DMS79 treated with DMSO at 0.1 percent for 48 hours (cell line): ENCODE results near the gene TAF1B.
"Not testable (repeated sequence)": the region's sequence is repeated elsewhere in the genome, so short reads cannot be mapped to it uniquely, and the experiment has no call there.

ENCODE experiments used
- DNase-seq: peaks from one replicate; lab custom pipeline; 2025; lab: John Stamatoyannopoulos, UW

TAF1B gene

DNA sequence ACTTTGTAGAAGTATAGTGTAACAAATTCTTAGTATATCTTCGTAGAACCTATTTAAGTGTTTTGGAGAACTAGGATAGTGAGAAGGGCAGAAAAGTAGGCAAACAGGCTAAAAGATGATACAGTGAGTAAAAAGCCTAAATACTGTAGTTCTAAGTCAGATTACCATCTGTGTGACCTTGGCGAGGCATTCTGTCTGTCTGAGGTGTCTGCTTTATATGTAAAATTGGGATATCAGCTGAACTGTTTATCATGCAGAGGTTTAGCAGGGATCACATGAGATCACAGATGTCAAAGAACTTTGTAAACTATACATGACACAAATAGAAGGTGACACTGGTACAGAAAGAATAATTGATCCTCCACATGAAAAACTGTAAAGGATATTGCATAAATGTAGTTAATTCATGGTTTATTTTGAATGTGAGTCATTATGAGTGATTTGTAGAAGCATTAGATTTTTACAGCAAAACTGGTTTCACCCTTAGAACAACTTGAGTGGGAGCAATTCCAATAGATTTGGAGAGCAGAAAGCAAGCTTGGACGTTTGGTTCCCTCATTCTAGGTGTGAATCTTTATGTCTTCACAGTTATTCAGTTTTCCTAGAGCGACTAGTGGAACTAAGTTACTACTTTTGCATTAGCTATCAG is 41.9 kb downstream of the TAF1B start:
- no peak for DNase-seq

GRCh38 chr2:9887513-9887912 is 44.2 kb downstream of the TAF1B start:
- DNase-seq: no peak

DNA sequence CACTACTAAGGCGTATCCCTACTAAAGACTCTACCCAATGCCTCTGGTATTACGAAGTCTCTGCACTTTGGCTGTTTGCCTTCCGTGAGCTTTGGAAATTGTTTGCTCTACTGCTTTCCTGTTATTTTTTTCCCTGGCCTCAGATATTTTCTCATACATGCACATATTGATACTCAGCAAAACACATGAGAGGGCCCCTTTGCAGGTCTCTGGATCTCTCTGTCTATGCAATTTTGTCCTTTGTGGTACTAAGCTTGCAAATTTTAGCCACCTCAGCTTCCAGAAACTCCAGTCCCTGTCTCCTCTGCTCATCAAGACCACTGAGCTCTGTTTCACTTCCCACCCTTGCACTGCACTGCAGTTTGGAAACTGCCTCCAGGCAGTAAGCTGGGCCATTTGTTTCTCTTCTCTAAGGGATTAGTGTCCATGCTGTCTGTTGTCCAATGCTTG is 46.6 kb downstream of the TAF1B start:
- DNase-seq: no peak

DNA sequence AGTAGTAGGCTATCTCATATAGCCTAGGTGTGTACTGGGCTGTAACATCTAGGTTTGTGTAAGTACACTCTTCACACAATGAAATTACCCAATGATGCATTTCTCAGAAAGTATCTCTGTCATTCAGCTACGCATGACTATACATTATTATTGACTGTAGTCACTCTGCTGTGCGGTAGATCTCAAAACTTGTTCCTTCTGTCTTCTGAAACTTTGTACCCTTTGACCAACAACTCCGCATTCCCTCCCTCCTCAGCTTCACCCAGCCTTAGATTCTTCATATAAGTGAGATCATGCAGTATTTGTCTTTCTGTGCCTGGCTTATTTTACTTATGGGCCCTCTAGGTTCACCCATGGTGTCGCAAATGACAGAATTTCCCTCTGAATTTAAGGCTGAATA is 49.0 kb downstream of the TAF1B start:
- no peak for DNase-seq

DNA sequence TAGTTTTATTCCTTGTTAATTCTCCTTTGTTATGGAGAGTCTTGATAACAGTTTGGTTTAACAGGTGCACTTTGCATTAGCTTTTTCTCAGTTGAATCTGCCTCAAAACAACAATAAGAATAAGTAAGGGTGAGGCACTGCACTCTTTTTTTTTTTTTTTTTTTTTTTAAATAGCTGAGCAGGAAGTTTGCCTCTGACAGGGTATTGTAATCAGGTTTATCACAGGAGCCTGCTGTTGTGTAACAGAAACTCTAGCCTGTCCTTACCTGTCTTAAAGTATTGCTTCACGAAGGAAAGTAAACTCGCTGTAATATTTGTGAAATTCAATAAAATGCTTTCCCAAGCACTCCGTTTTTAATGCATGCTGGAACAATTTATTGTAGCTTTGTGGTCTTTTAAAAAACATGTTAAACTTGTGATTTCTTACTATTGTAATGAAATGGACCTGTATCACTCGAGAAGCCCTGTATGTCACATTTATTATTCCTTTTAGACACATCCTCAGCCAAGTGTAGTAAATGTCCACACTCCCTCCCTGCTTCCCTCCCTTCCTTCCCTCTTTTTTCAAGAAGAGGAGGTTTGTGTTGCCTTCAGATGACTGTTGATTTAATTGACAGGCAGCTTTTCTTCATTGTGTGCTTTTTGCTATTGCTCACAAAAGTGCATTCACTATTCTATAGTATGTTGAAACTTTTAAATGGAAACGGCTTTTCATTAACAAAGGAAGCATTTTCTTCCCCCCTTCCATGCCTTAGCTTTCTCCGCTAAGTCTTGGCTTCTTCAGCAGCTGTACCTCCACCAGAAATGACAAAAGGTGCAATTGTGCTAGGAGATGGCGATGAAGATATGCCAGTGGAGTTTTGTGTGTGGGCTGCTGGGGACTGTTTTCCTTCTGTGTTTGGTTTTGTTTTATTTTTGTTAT is 52.7 kb downstream of the TAF1B start:
- DNase-seq: no peak

- peak; percentile 9 for DNase-seq
These were observed 54.1 kb downstream of the TAF1B start for GRCh38 chr2:9897331-9897737.

DNA sequence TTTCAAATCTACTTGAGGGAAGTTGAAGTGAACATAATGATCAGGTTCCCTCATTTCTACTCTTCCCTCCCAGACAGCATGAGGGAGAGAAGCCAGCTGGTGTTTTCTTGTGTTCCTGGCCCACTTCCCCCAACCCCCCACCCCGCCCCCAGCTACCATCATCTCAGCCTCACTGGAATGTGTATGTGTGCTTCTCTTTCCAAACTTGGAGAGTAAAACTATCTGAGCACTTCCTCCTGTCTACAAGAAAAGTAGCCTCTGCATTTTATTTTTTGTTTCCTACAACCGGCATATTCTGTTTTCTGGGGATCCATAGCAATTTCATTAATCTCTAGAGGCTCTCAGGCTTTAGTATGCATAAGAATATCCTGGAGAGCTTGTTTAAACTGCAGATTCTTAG is 54.6 kb downstream of the TAF1B start:
- no peak for DNase-seq

- no peak for DNase-seq
These were observed 62.1 kb downstream of the TAF1B start for GRCh38 chr2:9905413-9905812.

GRCh38 chr2:9907402-9907801 is 64.1 kb downstream of the TAF1B start:
- no peak for DNase-seq

DNA sequence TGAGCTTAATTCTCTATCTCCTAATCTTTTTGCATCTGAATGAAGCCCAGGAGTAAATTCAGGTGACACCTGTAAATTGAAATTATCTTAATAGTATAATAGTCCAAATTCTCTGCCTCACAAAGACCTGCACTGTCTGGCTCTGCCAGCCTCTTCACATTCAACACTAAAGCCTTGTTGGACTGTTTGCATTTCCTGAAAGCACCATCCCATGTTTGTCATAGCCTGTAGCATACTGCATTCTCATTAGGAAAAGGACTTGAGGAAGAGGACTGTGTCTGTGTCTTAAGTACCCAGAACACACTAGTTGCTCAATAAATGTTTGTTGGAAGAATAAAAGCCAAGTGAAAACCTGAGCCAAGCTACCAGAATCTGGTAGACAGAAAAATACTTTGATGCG is 65.4 kb downstream of the TAF1B start:
- DNase-seq: no peak

- no peak for DNase-seq
These were observed 65.8 kb downstream of the TAF1B start for GRCh38 chr2:9909106-9909505.

- no peak for DNase-seq
These were observed 67.4 kb downstream of the TAF1B start for GRCh38 chr2:9910699-9911098.

DNA sequence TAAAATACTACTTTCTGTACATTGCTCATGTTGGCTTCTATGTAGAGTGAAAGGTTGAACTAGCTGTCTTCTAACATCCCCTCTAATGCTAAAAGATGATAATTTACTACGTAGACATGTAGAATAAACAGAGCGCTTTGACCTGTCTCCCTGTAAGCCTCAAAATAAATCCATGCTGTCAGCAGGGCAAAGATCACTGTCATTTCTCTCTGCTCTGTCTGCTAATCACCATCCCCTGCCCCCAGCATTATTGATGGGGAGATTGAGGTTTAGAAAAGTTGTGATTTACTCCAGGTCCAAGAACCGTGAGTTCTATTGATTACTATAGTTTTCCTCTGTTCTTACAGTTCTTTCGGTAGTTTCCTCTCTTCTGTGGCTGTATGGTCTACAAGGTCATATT is 69.2 kb downstream of the TAF1B start:
- DNase-seq: no peak

GRCh38 chr2:9914384-9915065 is 71.3 kb downstream of the TAF1B start:
- DNase-seq: no peak

GRCh38 chr2:9918275-9918674 is 75.0 kb downstream of the TAF1B start:
- DNase-seq: no peak

DNA sequence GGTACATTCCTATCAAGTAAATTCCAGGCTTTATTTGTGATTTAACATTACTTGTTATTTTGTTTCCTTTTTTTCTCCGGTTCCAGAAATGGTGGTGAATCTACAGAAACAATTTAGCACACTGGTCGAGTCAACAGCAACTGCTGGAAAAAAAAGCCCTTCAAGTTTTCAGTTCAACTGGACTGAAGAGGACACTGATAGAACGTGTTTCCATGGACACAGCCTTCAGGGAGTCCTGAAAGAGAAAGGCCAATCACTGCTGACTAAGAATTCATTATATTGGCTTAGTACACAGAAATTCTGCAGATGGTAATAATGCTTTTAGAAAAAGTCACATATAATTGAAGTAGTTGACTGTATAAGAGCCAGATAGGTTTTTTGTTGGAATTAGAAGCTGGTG is 76.2 kb downstream of the TAF1B start:
- DNase-seq: no peak

GRCh38 chr2:9927020-9927419 is 83.7 kb downstream of the TAF1B start:
- DNase-seq: not testable (repeated sequence)

DNA sequence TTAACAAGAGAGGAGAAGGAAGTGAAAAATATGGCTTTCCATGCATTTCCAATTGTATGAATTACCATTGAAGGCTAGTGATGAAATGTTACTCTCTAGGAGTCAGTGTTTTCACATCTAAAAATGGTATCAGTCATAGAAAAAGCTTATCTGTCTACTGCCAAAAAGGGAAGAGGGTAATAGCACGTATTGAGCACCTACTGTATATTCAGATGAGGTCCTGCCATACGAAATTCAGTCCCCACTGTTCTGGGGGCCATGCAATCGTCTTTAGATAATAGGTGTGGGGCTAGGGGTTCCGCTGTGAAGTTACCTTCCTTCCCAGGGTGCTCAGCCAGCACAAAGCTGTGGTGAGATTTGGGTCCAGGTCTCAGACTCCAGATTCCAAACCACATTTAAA is 94.0 kb downstream of the TAF1B start:
- no peak for DNase-seq

- no peak for DNase-seq
These were observed 94.7 kb downstream of the TAF1B start for GRCh38 chr2:9937968-9938367.

DNA sequence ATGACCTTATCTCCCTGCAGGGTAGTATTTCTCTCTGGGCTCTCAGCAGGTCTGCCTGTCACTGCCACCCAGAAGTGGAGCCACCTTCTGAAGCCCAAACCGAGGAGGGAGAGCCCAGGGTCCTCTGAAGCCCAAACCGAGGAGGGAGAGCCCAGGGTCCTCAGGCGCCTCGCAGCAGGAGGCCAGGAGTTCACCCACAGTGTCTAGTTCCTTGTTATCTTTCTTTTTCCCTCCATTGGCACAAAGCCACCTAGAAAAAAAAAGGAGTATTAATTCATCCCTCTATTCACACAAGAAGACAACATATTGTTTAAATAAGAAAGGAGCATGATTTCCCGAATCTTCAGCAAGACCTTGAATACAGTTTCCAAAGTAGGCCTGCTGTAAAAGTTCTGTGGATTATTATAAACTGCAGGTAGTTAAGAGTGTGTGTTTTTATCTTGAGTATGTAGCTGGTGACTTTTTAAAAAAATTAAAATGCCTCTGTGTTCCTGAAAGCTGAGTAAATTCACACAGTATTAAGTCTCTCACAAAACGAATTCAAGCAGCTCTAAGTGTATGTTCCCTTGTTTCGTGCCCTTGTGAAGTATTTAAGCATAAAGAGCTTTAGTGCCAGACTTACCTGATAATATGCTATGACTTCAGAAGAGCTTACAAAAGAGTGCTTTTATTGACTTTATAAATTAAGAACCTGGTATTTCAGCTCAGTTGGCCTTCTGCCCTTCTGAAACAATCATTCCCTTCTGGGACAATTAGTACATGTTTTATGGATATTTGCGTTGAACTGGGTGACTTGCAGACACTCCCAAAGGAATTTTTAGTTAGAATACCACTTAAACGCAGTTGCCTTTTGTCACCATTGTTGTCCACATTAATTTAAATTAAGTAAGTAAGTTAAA is 96.6 kb downstream of the TAF1B start:
- peak; percentile 93 for DNase-seq

- no peak for DNase-seq
These were observed 98.1 kb downstream of the TAF1B start for GRCh38 chr2:9941196-9941995.
